ENCODE data around the gene NUP133.

NUP133 gene

GRCh38 chr1:229508823-229509337 lies 739 bp upstream of the NUP133 start:
- no peak for TF ChIP-seq CTCF (IDR thresholded peaks at IDR 0.05; ENCODE audit: low read depth, low read length, missing control alignments)
- no peak for DNase-seq (ENCODE audit: extremely low read depth, low read depth)
- peak overlapping the region; percentile 79 for H3K4me3 ChIP-seq (replicated peaks; ENCODE audit: low read depth, low read length)

- DNase-seq (ENCODE audit: extremely low read depth, low read depth), result no peak
- no peak for TF ChIP-seq CTCF (IDR thresholded peaks at IDR 0.05; ENCODE audit: low read depth, low read length, missing control alignments)
- peak overlapping the region; percentile 79 for H3K4me3 ChIP-seq (replicated peaks; ENCODE audit: low read depth, low read length)
Measured at GRCh38 chr1:229507502-229507901, 639 bp downstream of the NUP133 start.

GRCh38 chr1:229506633-229507032 lies 1.5 kb downstream of the NUP133 start:
- peak overlapping the region; percentile 79; the same call in 1 of the 2 replicates for H3K4me3 ChIP-seq (replicated peaks; ENCODE audit: low read depth, low read length)
- no peak for TF ChIP-seq CTCF (IDR thresholded peaks at IDR 0.05; ENCODE audit: low read depth, low read length, missing control alignments)

GRCh38 chr1:229495782-229496181 lies 12.4 kb downstream of the NUP133 start:
- no peak overlapping the region for H3K4me3 ChIP-seq (replicated peaks; ENCODE audit: low read depth, low read length)
- no peak for TF ChIP-seq CTCF (IDR thresholded peaks at IDR 0.05; ENCODE audit: low read depth, low read length, missing control alignments)
- no peak for DNase-seq (ENCODE audit: extremely low read depth, low read depth)

More at GRCh38 chr1:229506633-229507032, 1.5 kb downstream of the NUP133 start:
- no peak for DNase-seq (ENCODE audit: extremely low read depth, low read depth)

GRCh38 chr1:229487181-229487580 lies 21.0 kb downstream of the NUP133 start:
- H3K4me3 ChIP-seq (replicated peaks; ENCODE audit: low read depth, low read length), result no peak overlapping the region
- DNase-seq (ENCODE audit: extremely low read depth, low read depth), result no peak
- no peak for TF ChIP-seq CTCF (IDR thresholded peaks at IDR 0.05; ENCODE audit: low read depth, low read length, missing control alignments)

GRCh38 chr1:229485318-229485717 lies 22.8 kb downstream of the NUP133 start:
- TF ChIP-seq CTCF (IDR thresholded peaks at IDR 0.05; ENCODE audit: low read depth, low read length, missing control alignments), result no peak
- DNase-seq (ENCODE audit: extremely low read depth, low read depth), result no peak
- no peak overlapping the region for H3K4me3 ChIP-seq (replicated peaks; ENCODE audit: low read depth, low read length)

- no peak for TF ChIP-seq CTCF (IDR thresholded peaks at IDR 0.05; ENCODE audit: low read depth, low read length, missing control alignments)
- DNase-seq (ENCODE audit: extremely low read depth, low read depth), result no peak
- H3K4me3 ChIP-seq (replicated peaks; ENCODE audit: low read depth, low read length), result no peak overlapping the region
Measured at GRCh38 chr1:229482511-229482910, 25.6 kb downstream of the NUP133 start.
